Prostate gland (tissue), 2 donors: ENCODE data around the gene ST6GALNAC3.

Experiments
- POLR2A ChIP-seq: fragments of 450-650 bp; IDR thresholded peaks from one replicate; pipeline ENCODE4 v1.6.1; 2016; ENCODE audit warnings: antibody characterized with exemption, mild to moderate bottlenecking
- TF ChIP-seq, protein P1 (sequence below), 4 experiments: fragments of 200-600 bp in 2 of 4; fragments of 450-650 bp in 2 of 4; sonication (generic) in 2 of 4; IDR thresholded peaks; 1 replicate in 3 of 4; 2 replicates in 1 of 4; pipeline ENCODE4 v1.5.1; 2016 to 2019; ENCODE audit warnings: antibody characterized with exemption in 4 of 4, mild to moderate bottlenecking in 2 of 4, moderate library complexity in 2 of 4

DNA sequence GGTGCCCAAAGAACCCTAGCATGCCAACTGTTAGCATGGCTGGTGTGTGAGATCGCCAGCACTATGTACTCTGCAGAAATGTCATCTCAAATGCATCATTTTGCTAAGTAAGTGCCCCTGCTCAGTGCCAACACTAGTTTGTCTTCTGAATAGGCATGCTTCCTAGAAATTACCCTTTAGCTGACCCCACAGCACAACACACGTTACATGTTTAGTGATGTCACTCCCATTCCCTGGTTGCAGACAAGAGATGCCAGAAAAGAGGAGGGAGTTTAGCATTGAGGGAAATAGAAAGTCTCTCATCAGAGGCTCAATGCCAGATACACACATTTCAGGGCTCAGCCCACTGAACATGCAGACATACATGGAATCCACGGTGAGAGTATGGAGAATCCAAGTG is 9.3 kb upstream of the ST6GALNAC3 start:
- TF ChIP-seq, protein P1, sequence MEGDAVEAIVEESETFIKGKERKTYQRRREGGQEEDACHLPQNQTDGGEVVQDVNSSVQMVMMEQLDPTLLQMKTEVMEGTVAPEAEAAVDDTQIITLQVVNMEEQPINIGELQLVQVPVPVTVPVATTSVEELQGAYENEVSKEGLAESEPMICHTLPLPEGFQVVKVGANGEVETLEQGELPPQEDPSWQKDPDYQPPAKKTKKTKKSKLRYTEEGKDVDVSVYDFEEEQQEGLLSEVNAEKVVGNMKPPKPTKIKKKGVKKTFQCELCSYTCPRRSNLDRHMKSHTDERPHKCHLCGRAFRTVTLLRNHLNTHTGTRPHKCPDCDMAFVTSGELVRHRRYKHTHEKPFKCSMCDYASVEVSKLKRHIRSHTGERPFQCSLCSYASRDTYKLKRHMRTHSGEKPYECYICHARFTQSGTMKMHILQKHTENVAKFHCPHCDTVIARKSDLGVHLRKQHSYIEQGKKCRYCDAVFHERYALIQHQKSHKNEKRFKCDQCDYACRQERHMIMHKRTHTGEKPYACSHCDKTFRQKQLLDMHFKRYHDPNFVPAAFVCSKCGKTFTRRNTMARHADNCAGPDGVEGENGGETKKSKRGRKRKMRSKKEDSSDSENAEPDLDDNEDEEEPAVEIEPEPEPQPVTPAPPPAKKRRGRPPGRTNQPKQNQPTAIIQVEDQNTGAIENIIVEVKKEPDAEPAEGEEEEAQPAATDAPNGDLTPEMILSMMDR (IDR thresholded peaks at IDR 0.05), result no peak
- no peak for TF ChIP-seq POLR2A
